ENCODE measurements around the gene TRIM48.
"Not testable (repeated sequence)": the region's sequence is repeated elsewhere in the genome, so short reads cannot be mapped to it uniquely, and the experiment has no call there.

Gene TRIM48

GRCh38 chr11:55261855-55262254 lies at the start of gene TRIM48:
Gene TRIM48, plus strand, starts transcription at chr11:55262155. Its CDS starts 113 bp downstream, at chr11:55262268.
- DNase-seq: not testable (repeated sequence)

- DNase-seq: not testable (repeated sequence)
Measured at GRCh38 chr11:55238316-55238715, 23.6 kb upstream of the TRIM48 start.

- no peak for DNase-seq
Measured at GRCh38 chr11:55263081-55263480, 1.1 kb downstream of the TRIM48 start.
